Measurements from ENCODE around the gene RHOBTB1.
A peak's percentile ranks its signal among the peaks of the same experiment; 100 is the strongest.

The RHOBTB1 gene

GRCh38 chr10:60964257-60965235 lies 20.6 kb upstream of the RHOBTB1 start:
- peak; percentile 86 for DNase-seq

DNA sequence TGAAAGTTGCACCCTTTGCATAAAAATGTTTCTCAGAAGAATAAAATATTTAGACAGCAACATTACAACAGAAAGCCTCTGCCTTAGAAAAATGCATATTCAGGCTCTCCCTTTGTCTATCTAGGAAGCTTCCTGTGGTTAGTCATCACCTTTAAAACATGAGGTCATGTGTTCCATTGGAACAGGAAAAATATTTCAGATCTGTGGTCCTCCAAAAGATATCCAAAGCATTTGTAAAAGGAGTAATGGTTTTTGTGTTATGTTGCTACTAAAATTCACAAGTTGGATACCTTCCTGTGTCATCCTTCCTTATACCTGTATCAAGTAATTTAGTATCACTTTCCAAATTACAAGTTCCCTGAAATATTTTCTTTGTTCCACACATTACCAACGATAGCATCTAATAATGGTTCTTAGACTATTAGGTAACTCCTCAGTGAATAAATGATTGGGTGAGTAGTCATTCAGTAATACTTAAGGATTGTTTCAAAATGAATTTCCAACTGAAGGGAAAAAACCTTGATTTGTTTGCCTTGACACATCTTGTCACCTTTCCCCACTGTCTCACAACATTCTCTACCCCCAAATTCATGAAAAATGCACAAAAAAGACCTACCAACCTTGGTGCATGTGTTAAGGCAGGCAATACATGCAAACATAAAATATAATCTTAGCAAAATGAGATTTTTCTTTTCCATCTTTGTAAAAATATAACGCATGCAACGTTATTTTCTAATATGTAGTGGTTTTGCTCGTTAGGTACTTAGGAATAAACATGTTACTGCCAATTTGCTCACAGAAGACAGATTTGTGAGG lies 19.7 kb upstream of the RHOBTB1 start:
- DNase-seq, result peak; percentile 80

GRCh38 chr10:60962946-60963345 lies 19.0 kb upstream of the RHOBTB1 start:
- peak; percentile 75 for DNase-seq

GRCh38 chr10:60960913-60961312 lies 16.9 kb upstream of the RHOBTB1 start:
- DNase-seq, result no peak

- DNase-seq, result no peak
These were observed 16.0 kb upstream of the RHOBTB1 start for GRCh38 chr10:60960031-60960430.

GRCh38 chr10:60958892-60959601 lies 15.1 kb upstream of the RHOBTB1 start:
- DNase-seq, result peak; percentile 78

GRCh38 chr10:60957667-60958221 lies 13.8 kb upstream of the RHOBTB1 start:
- DNase-seq, result no peak

GRCh38 chr10:60955957-60956425 lies 12.0 kb upstream of the RHOBTB1 start:
- peak; percentile 70 for DNase-seq

GRCh38 chr10:60955316-60955715 lies 11.3 kb upstream of the RHOBTB1 start:
- DNase-seq, result peak; percentile 19

- no peak for DNase-seq
These were observed 10.1 kb upstream of the RHOBTB1 start for GRCh38 chr10:60954035-60954434.

- no peak for DNase-seq
These were observed 9.4 kb upstream of the RHOBTB1 start for GRCh38 chr10:60953420-60953819.

GRCh38 chr10:60952846-60953220 lies 8.8 kb upstream of the RHOBTB1 start:
- DNase-seq, result no peak

- no peak for DNase-seq
These were observed 8.3 kb upstream of the RHOBTB1 start for GRCh38 chr10:60952067-60952845.

DNA sequence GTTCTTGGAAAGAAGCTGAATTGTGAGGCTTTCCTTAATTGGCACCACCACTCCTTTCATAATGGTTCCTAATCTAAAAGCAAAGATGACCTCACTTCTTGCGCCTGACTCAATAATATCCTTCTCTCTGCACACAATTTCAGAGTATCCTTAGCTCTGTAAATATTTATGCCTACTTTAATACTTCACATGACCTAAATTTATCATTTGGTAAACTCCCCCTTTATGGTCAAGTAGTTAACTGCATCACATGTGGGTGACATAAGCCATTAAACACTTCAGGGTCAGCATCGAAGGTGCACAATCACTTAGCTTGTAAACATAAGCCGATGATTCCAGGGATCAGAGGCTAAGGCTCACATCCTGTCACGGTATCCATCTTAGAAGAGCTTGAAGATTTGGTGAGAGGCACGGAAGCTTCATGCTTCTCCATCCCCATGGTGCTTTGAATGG lies 7.3 kb upstream of the RHOBTB1 start:
- no peak for DNase-seq

DNA sequence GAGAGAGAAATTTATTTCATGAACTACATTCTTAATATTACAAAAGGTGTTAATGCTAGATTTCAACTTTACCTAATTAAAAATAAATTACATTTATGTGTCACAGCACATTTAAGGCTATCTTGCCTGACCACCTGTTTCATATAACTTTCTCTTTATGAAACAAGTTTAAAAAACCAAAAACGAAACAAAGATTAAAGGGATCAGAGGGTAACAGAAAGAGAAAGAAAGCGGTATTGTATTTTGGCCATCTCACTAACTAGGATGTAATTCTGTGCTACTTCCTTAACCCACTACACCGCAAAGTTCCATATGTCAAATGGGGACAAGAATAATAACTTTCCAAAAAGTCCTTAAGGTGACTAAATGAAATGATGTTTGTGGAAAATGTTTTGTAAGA lies 6.3 kb upstream of the RHOBTB1 start:
- no peak for DNase-seq

DNA sequence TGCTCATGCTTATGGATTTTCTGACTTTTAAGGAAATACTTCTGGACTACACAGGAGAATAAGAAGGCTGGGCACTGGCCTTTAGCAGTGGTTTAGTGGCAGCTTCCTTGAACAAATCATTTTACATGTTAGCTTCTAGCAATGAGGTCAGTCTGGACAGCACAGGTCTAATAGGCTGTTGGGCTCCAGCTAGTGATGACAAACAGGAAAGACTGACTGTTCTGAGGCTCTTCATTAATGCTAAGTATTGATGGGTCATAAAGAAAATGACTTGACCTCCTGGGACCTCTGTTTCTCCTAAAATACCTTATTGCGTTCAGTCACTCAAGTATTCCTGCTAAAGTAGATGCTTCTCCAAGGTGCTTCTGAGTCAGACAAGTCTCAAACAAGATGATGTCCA lies 4.9 kb upstream of the RHOBTB1 start:
- no peak for DNase-seq

DNA sequence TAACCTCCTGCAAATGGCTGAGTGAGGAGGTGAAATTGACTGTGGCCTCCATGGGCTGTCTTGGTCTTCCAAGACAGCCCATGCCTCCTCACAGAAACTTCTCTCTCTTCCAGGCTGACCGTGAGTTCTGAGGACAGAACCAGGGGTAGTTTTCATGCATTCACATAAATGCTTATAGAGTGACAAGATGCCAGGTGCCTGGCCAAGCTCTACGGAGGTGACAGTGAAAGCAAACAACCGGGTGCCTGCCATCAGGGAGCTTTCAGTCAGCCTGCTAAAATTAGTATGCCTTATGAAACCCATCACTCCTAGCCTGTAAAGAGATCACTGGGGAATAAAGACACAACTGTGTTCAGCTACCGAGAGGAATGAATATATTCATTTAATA lies 919 bp upstream of the RHOBTB1 start:
- DNase-seq, result no peak

GRCh38 chr10:60943316-60944057 lies 498 bp downstream of the RHOBTB1 start:
- peak; percentile 58 for DNase-seq

GRCh38 chr10:60942788-60943315 lies 1.1 kb downstream of the RHOBTB1 start:
- DNase-seq, result peak; percentile 55

DNA sequence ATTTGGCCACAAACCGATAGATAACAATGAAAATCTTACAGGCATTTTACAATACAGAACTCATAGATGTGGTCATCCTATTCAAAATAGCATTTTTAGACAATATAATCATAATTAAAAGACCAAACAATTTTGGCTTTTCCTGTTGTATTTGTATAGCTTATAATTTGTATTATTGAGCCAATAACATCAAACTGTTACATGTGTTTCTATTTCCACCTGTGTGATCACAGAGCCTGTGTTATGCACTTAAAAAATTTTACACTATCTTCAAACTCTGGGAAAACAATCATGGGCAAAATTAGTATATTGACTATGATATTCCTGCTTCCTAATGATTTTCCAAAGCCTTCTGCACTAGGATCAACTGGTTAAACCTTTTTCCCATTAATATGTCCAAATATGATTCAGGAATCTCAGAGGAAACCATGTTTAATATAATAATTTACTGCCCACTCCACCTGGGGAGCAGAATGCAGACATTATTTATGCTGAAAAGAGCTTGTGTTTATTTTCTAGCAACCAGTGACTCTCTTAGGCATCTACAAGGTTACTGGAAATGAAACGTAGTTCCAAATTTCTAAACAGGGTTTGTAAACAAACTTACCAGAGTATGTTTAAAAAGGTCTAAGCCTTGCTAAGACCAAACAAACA lies 1.7 kb downstream of the RHOBTB1 start:
- DNase-seq, result no peak

All from fibroblast of skin of abdomen (primary cell).